Smooth muscle cell of the brain vasculature (primary cell): ENCODE results near the gene CYB561D1.

ENCODE experiments used
- DNase-seq: peaks from one replicate; pipeline ENCODE4 v3.0.0-alpha.2; 2012; ENCODE audit warnings: low read depth, low spot score

The CYB561D1 gene

GRCh38 chr1:109500941-109501381, 7.1 kb downstream of the CYB561D1 start:
- DNase-seq = no peak

GRCh38 chr1:109501644-109502363, 7.9 kb downstream of the CYB561D1 start:
- DNase-seq = no peak

GRCh38 chr1:109502364-109502851, 8.5 kb downstream of the CYB561D1 start:
- DNase-seq = no peak

- DNase-seq = no peak
Observed at GRCh38 chr1:109503935-109504334, 10.0 kb downstream of the CYB561D1 start.

DNA sequence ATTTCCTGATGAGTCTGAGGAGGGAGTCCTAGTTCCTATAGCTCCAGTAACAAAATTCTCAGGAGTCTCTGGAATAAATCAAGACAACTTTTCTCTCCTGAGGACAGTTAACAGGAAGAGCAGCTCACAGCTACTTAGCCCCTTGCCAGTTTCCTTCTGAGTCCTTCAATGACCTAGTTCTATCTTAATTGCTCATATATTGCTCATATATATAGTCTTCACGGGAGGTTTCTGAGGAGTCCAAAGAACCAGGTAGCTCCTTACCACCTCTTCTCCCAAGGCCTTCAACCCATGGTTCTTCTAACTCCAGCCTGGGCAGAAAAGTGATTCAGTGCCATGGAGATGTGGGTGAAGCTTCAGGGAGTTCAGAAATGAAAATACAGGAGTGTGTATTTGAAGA, 11.1 kb downstream of the CYB561D1 start:
- no peak for DNase-seq

DNA sequence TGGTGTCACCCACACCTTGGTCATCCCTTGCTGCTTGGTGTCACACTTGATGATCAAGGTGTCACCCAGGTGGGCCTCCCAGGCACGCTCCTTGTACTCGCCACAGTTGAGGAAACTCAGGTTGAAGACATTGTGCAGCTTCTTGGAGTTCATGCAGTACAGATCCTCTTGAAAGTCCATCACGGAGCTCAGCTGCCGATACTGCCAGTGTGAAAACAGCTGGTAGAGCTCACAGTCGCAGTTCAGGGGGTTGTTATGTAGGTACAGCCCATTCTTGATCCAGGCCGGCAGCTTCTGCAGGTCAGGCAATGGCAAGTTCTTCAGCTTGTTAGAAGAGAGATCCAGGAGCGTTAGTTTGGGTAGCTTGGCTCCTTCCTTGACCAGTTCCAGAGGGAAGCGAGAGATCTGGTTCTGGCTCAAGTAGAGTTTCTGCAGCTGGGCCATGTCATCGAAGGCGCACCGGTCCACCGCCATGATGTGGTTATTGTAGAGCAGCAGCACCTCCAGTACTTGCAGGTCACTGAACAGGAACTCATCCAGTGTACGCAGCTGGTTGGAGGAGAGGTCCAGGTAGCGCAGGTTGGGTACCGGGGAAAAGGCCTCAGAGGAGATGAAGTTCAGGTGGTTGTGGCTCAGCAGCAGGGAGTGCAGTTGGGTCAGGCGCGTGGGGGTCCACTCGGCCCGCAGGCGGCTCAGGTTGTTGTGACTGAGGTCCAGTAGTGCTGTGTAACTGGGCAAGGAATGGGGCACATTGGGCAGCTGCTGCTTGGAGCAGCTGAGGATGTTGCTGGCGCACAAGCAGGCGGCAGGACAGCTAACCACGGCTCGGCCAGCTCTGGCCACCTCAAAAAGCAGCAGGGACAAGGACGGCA, 14.3 kb downstream of the CYB561D1 start:
- DNase-seq = no peak

DNA sequence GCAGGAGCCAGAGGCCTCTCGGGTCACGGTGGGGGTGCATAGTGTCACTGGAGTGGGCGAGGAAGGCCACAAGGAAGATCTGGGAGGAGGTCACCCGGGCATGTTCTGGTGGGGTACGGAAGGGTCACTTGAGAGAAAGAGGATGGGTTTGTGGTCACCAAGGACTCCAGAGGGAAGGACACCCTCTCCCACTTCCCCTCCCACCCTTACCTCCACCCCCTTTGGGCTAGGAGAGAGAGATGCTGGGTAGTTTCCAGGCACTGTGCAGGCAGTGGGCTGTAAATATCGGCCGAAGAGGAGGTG, 14.9 kb downstream of the CYB561D1 start:
- DNase-seq = no peak

DNA sequence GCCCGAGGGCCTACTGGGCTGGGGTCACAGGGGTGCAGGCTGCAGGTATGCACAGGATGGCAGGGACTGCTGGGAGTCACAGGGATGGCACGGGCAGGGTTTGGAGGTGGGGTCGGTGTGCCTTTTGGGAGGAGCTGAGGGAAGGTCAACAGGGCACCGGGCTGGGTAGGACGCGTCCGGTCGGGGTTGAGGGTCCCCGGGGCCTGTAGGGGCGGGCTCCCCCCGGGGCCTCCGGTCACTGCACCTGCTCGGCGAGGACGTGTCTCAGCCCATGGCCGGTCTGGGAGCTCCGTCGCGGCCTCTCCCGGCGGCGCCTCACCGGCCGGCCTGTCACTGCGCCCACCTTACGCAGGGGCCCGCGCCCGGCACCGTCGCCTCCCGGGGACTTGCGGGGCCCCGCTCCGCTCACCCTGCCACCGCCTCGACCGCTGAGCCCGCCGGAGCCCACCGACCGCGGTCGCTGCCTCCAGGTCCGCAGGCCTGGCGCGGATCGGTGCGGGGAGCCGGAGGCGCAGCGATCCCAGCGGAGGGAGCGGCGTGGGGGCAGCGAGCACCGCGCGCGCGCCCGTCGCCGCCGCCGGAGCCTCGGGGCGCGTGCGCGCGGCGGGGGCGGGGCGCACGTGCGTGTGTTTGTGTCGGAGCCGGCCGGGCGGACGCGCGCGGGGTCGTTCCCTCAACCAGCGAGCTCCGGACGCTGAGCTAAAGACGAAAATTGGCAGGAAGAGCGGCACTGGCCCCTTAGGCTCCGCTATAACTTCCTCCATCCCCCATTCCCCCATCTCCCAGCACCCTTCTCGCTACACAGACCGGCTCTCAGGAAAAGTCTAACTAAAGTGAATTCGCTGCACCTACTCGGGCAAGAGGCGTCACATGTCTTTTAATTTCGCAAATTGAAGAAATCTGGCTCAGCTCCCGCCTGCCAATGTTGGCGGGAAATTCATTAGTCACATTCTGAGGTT, 15.6 kb downstream of the CYB561D1 start, which contains the start of gene AMIGO1:
TSS of gene AMIGO1 (minus strand) at position 552 of the 959 bp plus-strand sequence. CDS start 815 bp downstream, outside the sequence.
- DNase-seq = no peak

- DNase-seq = no peak
Observed at GRCh38 chr1:109513110-109513710, 19.3 kb downstream of the CYB561D1 start.

- no peak for DNase-seq
Observed at GRCh38 chr1:109514846-109515245, 21.0 kb downstream of the CYB561D1 start.

- no peak for DNase-seq
Observed at GRCh38 chr1:109516872-109517271, 23.0 kb downstream of the CYB561D1 start.

DNA sequence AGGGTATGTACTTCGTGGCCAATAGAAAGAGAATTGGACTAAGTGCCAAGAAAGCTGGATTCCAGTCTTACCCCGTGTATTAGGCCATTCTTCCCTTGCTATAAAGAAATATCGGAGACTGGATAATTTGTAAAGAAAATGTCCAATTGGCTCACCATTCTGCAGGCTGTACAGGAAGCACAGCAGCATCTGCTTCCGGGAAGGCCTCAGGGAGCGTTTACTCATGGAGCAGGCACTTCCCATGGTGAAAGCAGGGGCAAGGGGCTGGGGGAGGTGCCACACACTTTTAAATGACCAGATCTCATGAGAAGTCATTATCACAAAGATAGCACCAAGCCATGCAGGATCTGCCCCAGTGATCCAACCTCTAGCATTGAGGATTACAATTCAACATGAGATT, 23.4 kb downstream of the CYB561D1 start:
- DNase-seq = no peak

- no peak for DNase-seq
Observed at GRCh38 chr1:109521002-109521951, 27.4 kb downstream of the CYB561D1 start.

GRCh38 chr1:109522026-109522425, 28.1 kb downstream of the CYB561D1 start:
- no peak for DNase-seq

GRCh38 chr1:109523706-109524105, 29.8 kb downstream of the CYB561D1 start:
- no peak for DNase-seq

DNA sequence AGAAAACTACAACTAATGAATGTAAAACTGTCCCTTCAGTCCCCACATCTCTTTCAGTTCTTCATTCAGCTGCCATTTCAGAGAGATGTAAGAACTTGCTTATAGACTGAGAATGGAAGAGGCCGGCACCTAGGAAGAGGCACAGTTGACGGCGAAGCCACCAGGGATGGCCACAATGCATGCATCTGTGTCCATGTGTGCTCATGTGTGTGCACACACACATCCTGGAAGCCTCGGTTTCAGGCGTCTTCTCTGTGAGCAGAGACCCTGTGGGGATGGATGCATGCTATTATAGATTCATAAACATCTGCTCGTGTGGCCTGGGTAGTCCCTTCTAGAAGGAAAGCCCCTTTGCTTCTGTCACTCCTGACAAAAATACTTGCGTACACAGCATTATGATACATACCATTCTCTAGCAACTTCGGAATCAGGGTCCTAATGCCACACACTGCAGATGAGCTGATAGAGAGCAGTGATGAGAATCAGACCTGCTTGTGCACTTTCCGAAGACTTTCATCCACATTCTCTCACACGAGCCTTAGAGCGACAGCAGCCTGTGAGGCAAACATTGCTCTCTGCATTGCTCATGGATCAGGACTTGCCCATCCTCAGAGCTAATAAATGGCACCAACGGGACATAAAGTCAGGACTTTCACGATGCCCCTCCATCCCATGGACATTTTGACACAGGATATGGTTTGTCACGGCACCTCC, 33.4 kb downstream of the CYB561D1 start:
- DNase-seq = no peak

DNA sequence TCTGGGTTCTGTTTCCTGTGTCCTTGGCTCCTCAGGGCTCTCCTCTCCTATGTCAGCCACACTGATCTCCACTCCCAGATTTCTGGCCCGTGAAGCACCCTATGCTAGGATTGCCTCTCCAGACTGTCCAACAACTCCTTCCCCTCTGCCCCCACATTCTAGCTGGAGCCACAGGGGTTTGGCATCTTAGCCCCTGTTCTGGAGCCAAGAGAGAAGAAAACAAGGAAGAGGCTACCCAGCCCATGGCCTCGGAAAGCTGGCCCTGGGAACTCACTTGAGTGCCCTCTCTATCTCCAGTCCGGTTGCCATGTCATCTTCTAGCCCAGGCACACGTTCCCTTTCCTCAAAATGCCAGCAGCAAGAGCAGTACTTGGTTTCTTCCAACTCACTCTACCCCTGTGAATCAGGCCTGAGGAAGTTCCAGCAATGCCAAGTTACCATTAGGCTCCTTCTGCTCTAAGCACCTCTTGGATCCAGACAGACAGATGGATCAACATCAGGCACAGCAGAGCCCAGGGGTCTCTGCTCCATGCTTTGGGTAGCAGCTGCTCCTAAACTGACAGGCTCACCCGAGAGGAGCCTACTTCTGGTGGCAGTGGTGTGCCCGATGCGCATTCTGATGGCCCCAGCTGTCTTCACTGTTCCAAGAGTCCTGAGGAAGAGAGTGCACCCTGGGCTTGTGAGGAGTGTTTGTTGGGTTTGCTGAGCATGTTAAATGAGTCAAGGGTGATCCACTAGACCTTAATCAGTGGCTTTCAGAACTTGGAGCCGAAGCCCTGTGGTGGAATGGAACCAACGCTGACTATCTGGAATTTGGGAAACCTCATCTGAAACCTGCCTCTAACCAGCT, 34.2 kb downstream of the CYB561D1 start:
- DNase-seq = no peak

DNA sequence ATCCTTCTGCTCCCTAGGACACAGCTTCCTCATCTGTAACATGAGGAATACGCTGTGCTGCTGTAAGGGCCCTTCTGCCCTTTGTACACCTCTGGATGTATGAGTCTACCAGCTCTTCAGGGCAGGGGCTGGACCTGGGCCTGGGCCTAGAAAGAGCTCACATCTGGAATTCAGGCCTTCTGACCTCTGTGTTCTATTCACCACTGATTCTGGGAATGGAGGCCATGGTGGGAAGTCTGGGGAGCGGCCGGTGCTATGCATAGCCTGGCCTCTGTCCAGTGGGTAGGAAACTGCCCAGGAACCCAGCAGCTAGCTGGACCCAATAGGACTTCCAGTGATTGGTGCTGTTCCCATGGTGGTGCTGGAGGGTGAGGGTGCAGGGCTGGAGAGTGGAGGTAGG, 34.8 kb downstream of the CYB561D1 start:
- no peak for DNase-seq
